Mesenchymal stem cell (in vitro differentiated cells and primary cell): ENCODE data around the gene DES.

ENCODE experiments used
- DNase-seq: peaks from one replicate; pipeline ENCODE4 v3.0.0-alpha.2; 2013
- H2AFZ ChIP-seq: one replicate; pipeline ENCODE4 v1.6.1; 2013; ENCODE audit warnings: low read depth, mild to moderate bottlenecking, control low read depth, inconsistent platforms, low read length, moderate library complexity
- H2AK5ac ChIP-seq: 2 replicates; pipeline ENCODE4 v1.6.1; 2013; ENCODE audit warnings: low read length, moderate library complexity, mild to moderate bottlenecking, inconsistent platforms; ENCODE audit not compliant: severe bottlenecking
- H2BK120ac ChIP-seq: one replicate; pipeline ENCODE4 v1.6.1; 2013; ENCODE audit warnings: low read depth, mild to moderate bottlenecking, inconsistent platforms, low read length, moderate library complexity
- H2BK12ac ChIP-seq, 2 experiments: one replicate each; pipeline ENCODE4 v1.6.1; 2013; ENCODE audit warnings: inconsistent platforms in 2 of 2, low read length in 2 of 2, mild to moderate bottlenecking in 2 of 2, moderate library complexity in 2 of 2, control low read depth in 1 of 2
- H2BK15ac ChIP-seq: one replicate; pipeline ENCODE4 v1.6.1; 2013; ENCODE audit warnings: mild to moderate bottlenecking, low read depth, inconsistent platforms; ENCODE audit not compliant: poor library complexity, severe bottlenecking
- H2BK5ac ChIP-seq: 2 replicates; pipeline ENCODE4 v1.6.1; 2013; ENCODE audit warnings: low read depth, mild to moderate bottlenecking, low read length, control low read depth, inconsistent platforms; ENCODE audit not compliant: poor library complexity, severe bottlenecking
- H3K14ac ChIP-seq, 2 experiments: one replicate each; pipeline ENCODE4 v1.6.1; 2013; ENCODE audit warnings: inconsistent platforms in 2 of 2, low read length in 2 of 2, control low read depth in 1 of 2, mild to moderate bottlenecking in 1 of 2, moderate library complexity in 1 of 2
- H3K18ac ChIP-seq, 2 experiments: one replicate each; pipeline ENCODE4 v1.6.1; 2013; ENCODE audit warnings: inconsistent platforms in 2 of 2, low read length in 2 of 2, control low read depth in 1 of 2, low read depth in 1 of 2, mild to moderate bottlenecking in 1 of 2
- H3K23ac ChIP-seq, 2 experiments: one replicate each; pipeline ENCODE4 v1.6.1; 2013; ENCODE audit warnings: inconsistent platforms in 2 of 2, low read length in 2 of 2, mild to moderate bottlenecking in 2 of 2, moderate library complexity in 2 of 2, control low read depth in 1 of 2
- H3K27ac ChIP-seq: 2 replicates; pipeline ENCODE4 v1.5.1; 2013; ENCODE audit warnings: mild to moderate bottlenecking, moderate library complexity, low read length, control low read depth, inconsistent platforms; ENCODE audit not compliant: poor library complexity, severe bottlenecking
- H3K27me3 ChIP-seq, 2 experiments: 2 replicates each; pipeline versions ENCODE4 v1.6.1 to v1.7.0; 2013; ENCODE audit warnings: low read length in 2 of 2, mild to moderate bottlenecking in 2 of 2, moderate library complexity in 2 of 2, control low read depth in 1 of 2, inconsistent platforms in 1 of 2; ENCODE audit not compliant: control insufficient read depth in 1 of 2, insufficient read depth in 1 of 2
- H3K36me3 ChIP-seq, 2 experiments: 2 replicates each; pipeline versions ENCODE4 v1.6.1 to v1.7.0; 2013; ENCODE audit warnings: low read length in 2 of 2, control low read depth in 1 of 2, inconsistent platforms in 1 of 2, low read depth in 1 of 2, mild to moderate bottlenecking in 1 of 2; ENCODE audit not compliant: insufficient read depth in 2 of 2, control insufficient read depth in 1 of 2
- H3K4ac ChIP-seq, 2 experiments: one replicate each; pipeline ENCODE4 v1.6.1; 2013; ENCODE audit warnings: inconsistent platforms in 2 of 2, low read length in 2 of 2, mild to moderate bottlenecking in 2 of 2, moderate library complexity in 2 of 2, control low read depth in 1 of 2, low read depth in 1 of 2
- H3K4me1 ChIP-seq: 2 replicates; pipeline ENCODE4 v1.6.1; 2013; ENCODE audit warnings: low read depth, low read length, control low read depth; ENCODE audit not compliant: control insufficient read depth, insufficient read depth
- H3K4me2 ChIP-seq: 2 replicates; pipeline ENCODE4 v1.6.1; 2013; ENCODE audit warnings: low read length, mild to moderate bottlenecking, inconsistent platforms; ENCODE audit not compliant: poor library complexity, severe bottlenecking
- H3K4me3 ChIP-seq, 2 experiments: 2 replicates each; pipeline versions ENCODE4 v1.5.1 to v1.7.0; 2013; ENCODE audit warnings: low read length in 2 of 2, mild to moderate bottlenecking in 2 of 2, control low read depth in 1 of 2, low read depth in 1 of 2; ENCODE audit not compliant: insufficient read depth in 1 of 2
- H3K79me1 ChIP-seq: replicated peaks from 2 replicates; pipeline ENCODE4 v1.6.1; 2013; ENCODE audit warnings: mild to moderate bottlenecking, control low read depth, low read length, inconsistent platforms; ENCODE audit not compliant: poor library complexity, severe bottlenecking
- H3K9ac ChIP-seq: 2 replicates; pipeline ENCODE4 v1.7.0; 2013; ENCODE audit warnings: mild to moderate bottlenecking, low read length, moderate library complexity
- H3K9me3 ChIP-seq: 2 replicates; pipeline ENCODE4 v1.7.0; 2013; ENCODE audit warnings: mild to moderate bottlenecking, low read length; ENCODE audit not compliant: control insufficient read depth
- H4K8ac ChIP-seq: one replicate; pipeline ENCODE4 v1.6.1; 2013; ENCODE audit warnings: inconsistent platforms, mild to moderate bottlenecking, low read length, moderate library complexity
- H4K91ac ChIP-seq: one replicate; pipeline ENCODE4 v1.6.1; 2013; ENCODE audit warnings: mild to moderate bottlenecking, low read length, inconsistent platforms
- WGBS: methylation state at CpG from one replicate; pipeline ENCODE4 v1.1.7; 2013; ENCODE audit warnings: mixed read lengths; 5-methylcytosine and 5-hydroxymethylcytosine counted together

The DES gene

DNA sequence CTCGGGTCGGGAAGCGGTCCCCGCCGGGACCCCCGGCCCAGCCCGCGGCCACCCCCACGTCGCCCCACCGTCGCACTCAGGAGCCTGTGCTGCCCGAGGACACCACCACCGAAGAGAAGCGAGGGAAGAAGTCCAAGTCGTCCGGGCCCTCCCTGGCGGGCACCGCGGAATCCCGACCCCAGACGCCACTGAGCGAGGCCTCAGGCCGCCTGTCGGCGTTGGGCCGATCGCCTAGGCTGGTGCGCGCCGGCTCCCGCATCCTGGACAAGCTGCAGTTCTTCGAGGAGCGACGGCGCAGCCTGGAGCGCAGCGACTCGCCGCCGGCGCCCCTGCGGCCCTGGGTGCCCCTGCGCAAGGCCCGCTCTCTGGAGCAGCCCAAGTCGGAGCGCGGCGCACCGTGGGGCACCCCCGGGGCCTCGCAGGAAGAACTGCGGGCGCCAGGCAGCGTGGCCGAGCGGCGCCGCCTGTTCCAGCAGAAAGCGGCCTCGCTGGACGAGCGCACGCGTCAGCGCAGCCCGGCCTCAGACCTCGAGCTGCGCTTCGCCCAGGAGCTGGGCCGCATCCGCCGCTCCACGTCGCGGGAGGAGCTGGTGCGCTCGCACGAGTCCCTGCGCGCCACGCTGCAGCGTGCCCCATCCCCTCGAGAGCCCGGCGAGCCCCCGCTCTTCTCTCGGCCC lies 30.1 kb downstream of the DES start:
- peak overlapping the region; percentile 56 to 86 for H3K4ac ChIP-seq
- H2BK120ac ChIP-seq: peak overlapping the region; percentile 65
- no peaks in the 10 kb centered on the region for H3K9me3 ChIP-seq
- H4K91ac ChIP-seq: peak overlapping the region; percentile 76
- H3K36me3 ChIP-seq: peaks cover 62 to 70% of the 10 kb centered on the region in 2 experiments
- H3K4me2 ChIP-seq: no peak overlapping the region
- H3K9ac ChIP-seq: no peak overlapping the region
- WGBS: 37% methylated on average over 75 of the region's 88 CpGs
- DNase-seq: no peak
- H3K14ac ChIP-seq: peak overlapping the region in 1 of 2 experiments; percentile 23
- H2BK15ac ChIP-seq: peak overlapping the region; percentile 71
- no peaks in the 10 kb centered on the region for H3K27me3 ChIP-seq
- peak overlapping the region; percentile 16 for H2AFZ ChIP-seq
- H4K8ac ChIP-seq: peak overlapping the region; percentile 83
- H2BK12ac ChIP-seq: peak overlapping the region; percentile 18 to 24
- no peak overlapping the region for H3K27ac ChIP-seq
- H3K4me3 ChIP-seq: peak overlapping the region in 1 of 2 experiments; percentile 20
- no peak overlapping the region for H2BK5ac ChIP-seq
- H3K79me1 ChIP-seq: peaks cover 44% of the 10 kb centered on the region
- H3K18ac ChIP-seq: peak overlapping the region; percentile 64 to 67
- H3K23ac ChIP-seq: no peak overlapping the region
- H3K4me1 ChIP-seq: peaks cover 53% of the 10 kb centered on the region
- no peak overlapping the region for H2AK5ac ChIP-seq

DNA sequence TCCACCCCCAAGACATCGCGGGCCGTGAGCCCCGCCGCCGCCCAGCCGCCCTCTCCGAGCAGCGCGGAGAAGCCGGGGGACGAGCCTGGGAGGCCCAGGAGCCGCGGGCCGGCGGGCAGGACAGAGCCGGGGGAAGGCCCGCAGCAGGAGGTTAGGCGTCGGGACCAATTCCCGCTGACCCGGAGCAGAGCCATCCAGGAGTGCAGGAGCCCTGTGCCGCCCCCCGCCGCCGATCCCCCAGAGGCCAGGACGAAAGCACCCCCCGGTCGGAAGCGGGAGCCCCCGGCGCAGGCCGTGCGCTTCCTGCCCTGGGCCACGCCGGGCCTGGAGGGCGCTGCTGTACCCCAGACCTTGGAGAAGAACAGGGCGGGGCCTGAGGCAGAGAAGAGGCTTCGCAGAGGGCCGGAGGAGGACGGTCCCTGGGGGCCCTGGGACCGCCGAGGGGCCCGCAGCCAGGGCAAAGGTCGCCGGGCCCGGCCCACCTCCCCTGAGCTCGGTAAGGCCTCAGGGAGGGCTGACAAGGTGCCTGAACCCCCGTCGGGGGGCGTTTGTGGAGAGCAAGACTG lies 30.7 kb downstream of the DES start:
- 28% methylated on average over 51 of the region's 51 CpGs for WGBS
- Histone ChIP-seq H4K8ac (peak overlapping the region; percentile 83), H2AK5ac (no peak overlapping the region), H2AFZ (peak overlapping the region; percentile 16), H3K27me3 (no peaks in the 10 kb centered on the region), H3K4ac (peak overlapping the region; percentile 56 to 86), H3K18ac (peak overlapping the region; percentile 64 to 67), H3K79me1 (peaks cover 41% of the 10 kb centered on the region), H3K14ac (peak overlapping the region in 1 of 2 experiments; percentile 23), H2BK12ac (peak overlapping the region; percentile 18 to 56), H4K91ac (peak overlapping the region; percentile 76), H3K9ac (no peak overlapping the region), H3K23ac (peak overlapping the region in 1 of 2 experiments; percentile 24), H3K27ac (no peak overlapping the region), H3K36me3 (peaks cover 56 to 66% of the 10 kb centered on the region in 2 experiments), H2BK120ac (peak overlapping the region; percentile 65), H2BK5ac (no peak overlapping the region), H3K4me1 (peaks cover 54% of the 10 kb centered on the region), H3K4me2 (no peak overlapping the region), H3K9me3 (no peaks in the 10 kb centered on the region), H3K4me3 (no peak overlapping the region), H2BK15ac (peak overlapping the region; percentile 94)
- DNase-seq: no peak

DNA sequence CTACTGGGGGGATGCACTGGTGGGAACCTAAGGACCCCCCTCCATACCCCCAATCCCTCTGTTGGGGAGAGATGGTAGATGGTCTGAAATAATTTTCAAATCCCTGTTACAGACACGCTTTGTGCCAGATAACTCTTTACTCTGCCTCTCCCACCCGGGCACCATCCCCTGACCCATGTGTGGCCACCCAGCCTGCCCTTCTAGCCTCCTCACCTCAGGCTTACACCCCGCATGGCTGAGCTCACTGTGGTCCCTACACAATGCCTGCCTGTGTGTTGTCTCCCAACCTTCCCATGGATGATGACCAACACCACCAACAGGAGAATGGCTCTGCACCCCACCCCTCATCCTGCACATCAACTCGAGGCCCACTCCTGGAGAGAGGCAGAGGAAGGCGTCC lies 31.4 kb downstream of the DES start:
- H2BK12ac ChIP-seq: no peak overlapping the region
- 93% methylated on average over 5 of the region's 5 CpGs for WGBS
- H3K18ac ChIP-seq: no peak overlapping the region
- no peak overlapping the region for H2BK120ac ChIP-seq
- H4K8ac ChIP-seq: no peak overlapping the region
- H2BK15ac ChIP-seq: no peak overlapping the region
- no peak overlapping the region for H3K14ac ChIP-seq
- no peak for DNase-seq
- no peaks in the 10 kb centered on the region for H3K9me3 ChIP-seq
- no peak overlapping the region for H2AK5ac ChIP-seq
- H3K9ac ChIP-seq: no peak overlapping the region
- peaks cover 54 to 63% of the 10 kb centered on the region in 2 experiments for H3K36me3 ChIP-seq
- no peak overlapping the region for H2BK5ac ChIP-seq
- H3K4me1 ChIP-seq: peaks cover 54% of the 10 kb centered on the region
- H3K27ac ChIP-seq: no peak overlapping the region
- peaks cover 34% of the 10 kb centered on the region for H3K79me1 ChIP-seq
- H4K91ac ChIP-seq: no peak overlapping the region
- no peaks in the 10 kb centered on the region for H3K27me3 ChIP-seq
- no peak overlapping the region for H3K4ac ChIP-seq
- no peak overlapping the region for H2AFZ ChIP-seq
- H3K4me2 ChIP-seq: no peak overlapping the region
- no peak overlapping the region for H3K4me3 ChIP-seq
- no peak overlapping the region for H3K23ac ChIP-seq

DNA sequence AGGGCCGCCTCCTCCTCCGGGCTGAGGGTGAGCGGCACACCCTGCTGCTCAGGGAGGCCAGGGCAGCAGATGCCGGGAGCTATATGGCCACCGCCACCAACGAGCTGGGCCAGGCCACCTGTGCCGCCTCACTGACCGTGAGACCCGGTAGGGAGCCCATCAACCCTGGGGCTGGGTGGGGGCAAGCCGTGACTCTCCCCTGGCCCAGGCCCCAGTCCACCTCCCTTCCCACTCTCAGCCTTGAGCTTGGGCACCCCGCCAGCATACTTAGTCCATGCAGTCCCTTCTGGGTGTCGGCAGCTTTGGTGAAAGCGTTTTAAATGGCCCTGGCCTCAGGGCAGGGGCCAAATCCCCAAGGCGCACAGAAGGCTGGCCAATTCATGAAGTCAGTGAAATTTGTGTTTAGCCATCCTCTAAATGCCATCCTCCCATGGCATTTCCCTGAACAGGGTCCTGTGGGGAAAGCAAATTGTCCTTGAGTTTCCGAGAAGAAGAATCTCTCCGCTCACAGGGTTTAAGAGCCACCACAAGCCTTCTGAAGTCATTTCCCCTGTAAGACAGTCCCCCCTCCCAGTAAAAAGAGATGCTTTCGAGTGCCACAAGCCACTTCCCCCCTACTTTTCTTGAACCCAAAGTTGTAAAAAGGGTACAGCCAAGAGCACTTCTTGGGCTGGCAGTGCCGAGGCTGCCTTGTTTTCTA lies 33.6 kb downstream of the DES start:
- H3K4ac ChIP-seq: peak overlapping the region in 1 of 2 experiments; percentile 51
- WGBS: 94% methylated on average over 18 of the region's 18 CpGs
- DNase-seq: no peak

More for the DNA sequence above, 33.6 kb downstream of the DES start:
- Histone ChIP-seq H3K9ac (peak overlapping the region; percentile 82), H3K27me3 (no peaks in the 10 kb centered on the region), H2BK15ac (peak overlapping the region; percentile 53), H3K4me1 (peaks cover 39% of the 10 kb centered on the region), H3K79me1 (peaks cover 29% of the 10 kb centered on the region), H2BK12ac (peak overlapping the region; percentile 53 to 85), H2AK5ac (peak overlapping the region; percentile 88), H3K14ac (no peak overlapping the region), H3K4me3 (no peak overlapping the region), H4K8ac (no peak overlapping the region), H3K4me2 (no peak overlapping the region), H2BK120ac (peak overlapping the region; percentile 1), H2BK5ac (no peak overlapping the region), H3K36me3 (peaks cover 56 to 61% of the 10 kb centered on the region in 2 experiments), H4K91ac (no peak overlapping the region), H3K9me3 (no peaks in the 10 kb centered on the region), H3K23ac (no peak overlapping the region), H3K18ac (peak overlapping the region in 1 of 2 experiments; percentile 68), H2AFZ (no peak overlapping the region), H3K27ac (peak overlapping the region; percentile 93)
